GM21737 (cell line): ENCODE measurements around the gene MYD88.
"Not testable (repeated sequence)": the region's sequence is repeated elsewhere in the genome, so short reads cannot be mapped to it uniquely, and the experiment has no call there.

Experiments used
- ATAC-seq: cut with Tn5 transposase; IDR thresholded peaks from one replicate; pipeline ENCODE4 v1.9.1; 2021; ENCODE audit warnings: mild to moderate bottlenecking, moderate library complexity; ENCODE audit not compliant: unreplicated experiment

The MYD88 gene

GRCh38 chr3:38124324-38125122 lies 13.9 kb upstream of the MYD88 start:
- ATAC-seq, result no peak

- no peak for ATAC-seq
Observed at GRCh38 chr3:38125305-38126120, 12.9 kb upstream of the MYD88 start.

- no peak for ATAC-seq
Observed at GRCh38 chr3:38126121-38126892, 12.2 kb upstream of the MYD88 start.

- ATAC-seq, result no peak
Observed at GRCh38 chr3:38127611-38128302, 10.7 kb upstream of the MYD88 start.

- no peak for ATAC-seq
Observed at GRCh38 chr3:38128303-38128655, 10.2 kb upstream of the MYD88 start.

- ATAC-seq, result no peak
Observed at GRCh38 chr3:38129058-38129457, 9.4 kb upstream of the MYD88 start.

GRCh38 chr3:38130631-38131065 lies 7.8 kb upstream of the MYD88 start:
- ATAC-seq, result no peak

GRCh38 chr3:38131621-38132369 lies 6.7 kb upstream of the MYD88 start:
- ATAC-seq, result no peak

- ATAC-seq, result no peak
Observed at GRCh38 chr3:38133209-38133556, 5.3 kb upstream of the MYD88 start.

GRCh38 chr3:38133557-38134405 lies 4.7 kb upstream of the MYD88 start:
- ATAC-seq, result no peak

GRCh38 chr3:38134517-38135143 lies 3.8 kb upstream of the MYD88 start:
- ATAC-seq, result not testable (repeated sequence)

GRCh38 chr3:38135621-38136277 lies 2.7 kb upstream of the MYD88 start:
- ATAC-seq, result not testable (repeated sequence)

GRCh38 chr3:38136393-38136776 lies 2.1 kb upstream of the MYD88 start:
- no peak for ATAC-seq

GRCh38 chr3:38136777-38137614 lies 1.5 kb upstream of the MYD88 start, which contains the start of gene ACAA1:
ACAA1 (minus strand) TSS chr3:38137127; CDS start chr3:38137035, 92 bp downstream.
- peak; percentile 88 for ATAC-seq

- no peak for ATAC-seq
Observed at GRCh38 chr3:38137615-38138348, 679 bp upstream of the MYD88 start.

GRCh38 chr3:38139191-38139590 lies 730 bp downstream of the MYD88 start:
- no peak for ATAC-seq

- ATAC-seq, result no peak
Observed at GRCh38 chr3:38139652-38140051, 1.2 kb downstream of the MYD88 start.
